ENCODE measurements around the gene SFRP5.

DNA sequence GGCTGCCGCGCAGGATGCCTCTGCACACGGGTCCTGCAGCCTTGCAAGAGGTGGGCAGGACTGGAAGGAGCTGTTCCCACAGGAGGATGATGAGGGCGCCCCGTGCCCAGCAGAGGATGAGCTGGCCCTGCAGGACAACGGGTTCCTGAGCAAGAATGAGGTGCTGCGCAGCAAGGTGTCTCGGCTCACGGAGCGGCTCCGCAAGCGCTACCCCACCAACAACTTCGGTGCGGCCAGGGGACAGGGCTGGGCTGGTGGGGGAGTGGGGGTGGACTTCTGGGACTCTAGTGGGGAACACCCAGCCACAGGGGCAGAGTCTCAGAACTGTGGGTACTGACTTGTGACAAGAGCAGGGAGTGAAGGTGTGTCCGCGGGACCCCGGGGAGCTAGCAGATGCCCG lies 18.8 kb downstream of the SFRP5 start:
- TF ChIP-seq CTCF (IDR thresholded peaks at IDR 0.05 in 2 of 3, conservative IDR thresholded peaks at IDR 0.05 in 1 of 3; ENCODE audit: borderline replicate concordance in 1 of 3, insufficient read depth in 1 of 3, low read depth in 2 of 3, low read length in 2 of 3) (no peak), CBX3 (IDR thresholded peaks at IDR 0.05; ENCODE audit: low read depth) (no peak), RAD21 (IDR thresholded peaks at IDR 0.05; ENCODE audit: low read depth) (no peak), CEBPB (IDR thresholded peaks at IDR 0.05; ENCODE audit: low read depth) (no peak), POLR2A (IDR thresholded peaks at IDR 0.05; ENCODE audit: borderline replicate concordance, extremely low read depth, insufficient read depth, insufficient read length) (no peak), POLR2AphosphoS5 (IDR thresholded peaks at IDR 0.05; ENCODE audit: low read depth, low read length) (no peak), EZH2 (IDR thresholded peaks at IDR 0.05) (no peak)
- TF ChIP-seq, protein P1, sequence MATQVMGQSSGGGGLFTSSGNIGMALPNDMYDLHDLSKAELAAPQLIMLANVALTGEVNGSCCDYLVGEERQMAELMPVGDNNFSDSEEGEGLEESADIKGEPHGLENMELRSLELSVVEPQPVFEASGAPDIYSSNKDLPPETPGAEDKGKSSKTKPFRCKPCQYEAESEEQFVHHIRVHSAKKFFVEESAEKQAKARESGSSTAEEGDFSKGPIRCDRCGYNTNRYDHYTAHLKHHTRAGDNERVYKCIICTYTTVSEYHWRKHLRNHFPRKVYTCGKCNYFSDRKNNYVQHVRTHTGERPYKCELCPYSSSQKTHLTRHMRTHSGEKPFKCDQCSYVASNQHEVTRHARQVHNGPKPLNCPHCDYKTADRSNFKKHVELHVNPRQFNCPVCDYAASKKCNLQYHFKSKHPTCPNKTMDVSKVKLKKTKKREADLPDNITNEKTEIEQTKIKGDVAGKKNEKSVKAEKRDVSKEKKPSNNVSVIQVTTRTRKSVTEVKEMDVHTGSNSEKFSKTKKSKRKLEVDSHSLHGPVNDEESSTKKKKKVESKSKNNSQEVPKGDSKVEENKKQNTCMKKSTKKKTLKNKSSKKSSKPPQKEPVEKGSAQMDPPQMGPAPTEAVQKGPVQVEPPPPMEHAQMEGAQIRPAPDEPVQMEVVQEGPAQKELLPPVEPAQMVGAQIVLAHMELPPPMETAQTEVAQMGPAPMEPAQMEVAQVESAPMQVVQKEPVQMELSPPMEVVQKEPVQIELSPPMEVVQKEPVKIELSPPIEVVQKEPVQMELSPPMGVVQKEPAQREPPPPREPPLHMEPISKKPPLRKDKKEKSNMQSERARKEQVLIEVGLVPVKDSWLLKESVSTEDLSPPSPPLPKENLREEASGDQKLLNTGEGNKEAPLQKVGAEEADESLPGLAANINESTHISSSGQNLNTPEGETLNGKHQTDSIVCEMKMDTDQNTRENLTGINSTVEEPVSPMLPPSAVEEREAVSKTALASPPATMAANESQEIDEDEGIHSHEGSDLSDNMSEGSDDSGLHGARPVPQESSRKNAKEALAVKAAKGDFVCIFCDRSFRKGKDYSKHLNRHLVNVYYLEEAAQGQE (IDR thresholded peaks at IDR 0.05; ENCODE audit: low read depth): no peak

Data from HCT116 (cell line).